HL-60 (cell line): ENCODE results near the gene ASPRV1.

Experiments used
- DNase-seq, 2 experiments: peaks; one replicate each; pipeline ENCODE4 v3.0.0-alpha.2; 2010 to 2020; ENCODE audit warnings: low read depth in 1 of 2, low spot score in 1 of 2
- H3K27ac ChIP-seq: fragments of 250-450 bp; sonication (Bioruptor Pico); replicated peaks from 2 replicates; pipeline ENCODE4 v1.5.1; 2020; ENCODE audit warnings: mild to moderate bottlenecking, moderate library complexity
- H3K27me3 ChIP-seq: fragments of 250-450 bp; sonication (Bioruptor Pico); 2 replicates; pipeline ENCODE4 v1.5.1; 2021; ENCODE audit warnings: mild to moderate bottlenecking, moderate library complexity; ENCODE audit not compliant: insufficient read depth, poor library complexity, severe bottlenecking
- H3K4me3 ChIP-seq: replicated peaks from 2 replicates; pipeline ENCODE4 v1.5.1; 2011; ENCODE audit warnings: mild to moderate bottlenecking, control low read depth, low read length; ENCODE audit not compliant: insufficient read depth
- GABPA ChIP-seq: IDR thresholded peaks from 2 replicates; pipeline ENCODE4 v1.6.1; 2012; ENCODE audit warnings: low read depth
- POLR2AphosphoS5 ChIP-seq: IDR thresholded peaks from 2 replicates; pipeline ENCODE4 v1.6.1; 2012; ENCODE audit warnings: low read depth
- SPI1 ChIP-seq: IDR thresholded peaks from 2 replicates; pipeline ENCODE4 v1.6.1; 2012; ENCODE audit warnings: low read depth, mild to moderate bottlenecking, borderline replicate concordance
- TF ChIP-seq, protein P1 (sequence below): IDR thresholded peaks from one replicate; pipeline ENCODE4 v1.5.1; 2011; ENCODE audit warnings: low read length, control low read depth, inconsistent platforms; ENCODE audit not compliant: insufficient read depth
- TF ChIP-seq, protein P2 (sequence below): IDR thresholded peaks from 2 replicates; pipeline ENCODE4 v1.6.1; 2012; ENCODE audit warnings: low read depth; ENCODE audit not compliant: insufficient replicate concordance

ASPRV1 gene

DNA sequence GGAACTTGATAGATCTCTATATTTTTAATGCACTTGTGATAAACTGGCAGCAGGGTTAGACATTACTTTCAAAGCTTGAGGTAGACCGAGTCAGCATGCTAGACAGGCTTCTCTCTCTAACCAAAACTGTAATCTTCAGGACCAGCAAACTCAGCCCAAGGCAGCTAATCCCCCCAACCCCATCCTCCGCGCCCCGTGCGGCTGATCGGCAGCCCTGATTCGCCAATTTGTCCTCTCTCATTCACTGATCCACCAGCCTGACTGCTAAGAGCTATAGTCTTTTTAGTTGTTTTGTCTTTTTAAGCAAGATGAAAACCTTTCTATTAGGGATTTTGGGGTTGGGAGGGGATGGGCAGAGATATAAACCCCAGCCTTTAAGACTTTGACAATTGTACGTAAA is 20.7 kb downstream of the ASPRV1 start:
- no peak overlapping the region for H3K27ac ChIP-seq
- no peaks in the 10 kb centered on the region for H3K27me3 ChIP-seq
- no peak overlapping the region for H3K4me3 ChIP-seq
- DNase-seq: no peak
- TF ChIP-seq, protein P1, sequence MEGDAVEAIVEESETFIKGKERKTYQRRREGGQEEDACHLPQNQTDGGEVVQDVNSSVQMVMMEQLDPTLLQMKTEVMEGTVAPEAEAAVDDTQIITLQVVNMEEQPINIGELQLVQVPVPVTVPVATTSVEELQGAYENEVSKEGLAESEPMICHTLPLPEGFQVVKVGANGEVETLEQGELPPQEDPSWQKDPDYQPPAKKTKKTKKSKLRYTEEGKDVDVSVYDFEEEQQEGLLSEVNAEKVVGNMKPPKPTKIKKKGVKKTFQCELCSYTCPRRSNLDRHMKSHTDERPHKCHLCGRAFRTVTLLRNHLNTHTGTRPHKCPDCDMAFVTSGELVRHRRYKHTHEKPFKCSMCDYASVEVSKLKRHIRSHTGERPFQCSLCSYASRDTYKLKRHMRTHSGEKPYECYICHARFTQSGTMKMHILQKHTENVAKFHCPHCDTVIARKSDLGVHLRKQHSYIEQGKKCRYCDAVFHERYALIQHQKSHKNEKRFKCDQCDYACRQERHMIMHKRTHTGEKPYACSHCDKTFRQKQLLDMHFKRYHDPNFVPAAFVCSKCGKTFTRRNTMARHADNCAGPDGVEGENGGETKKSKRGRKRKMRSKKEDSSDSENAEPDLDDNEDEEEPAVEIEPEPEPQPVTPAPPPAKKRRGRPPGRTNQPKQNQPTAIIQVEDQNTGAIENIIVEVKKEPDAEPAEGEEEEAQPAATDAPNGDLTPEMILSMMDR: no peak
- TF ChIP-seq SPI1 (no peak), GABPA (no peak)

GRCh38 chr2:69939722-69940121 is 21.7 kb downstream of the ASPRV1 start:
- H3K27ac ChIP-seq: no peak overlapping the region
- no peaks in the 10 kb centered on the region for H3K27me3 ChIP-seq

GRCh38 chr2:69937968-69938367 is 23.5 kb downstream of the ASPRV1 start:
- Histone ChIP-seq H3K27ac (no peak overlapping the region), H3K4me3 (no peak overlapping the region), H3K27me3 (no peaks in the 10 kb centered on the region)
- TF ChIP-seq, protein P1: no peak
- TF ChIP-seq GABPA: no peak
- TF ChIP-seq, protein P2, sequence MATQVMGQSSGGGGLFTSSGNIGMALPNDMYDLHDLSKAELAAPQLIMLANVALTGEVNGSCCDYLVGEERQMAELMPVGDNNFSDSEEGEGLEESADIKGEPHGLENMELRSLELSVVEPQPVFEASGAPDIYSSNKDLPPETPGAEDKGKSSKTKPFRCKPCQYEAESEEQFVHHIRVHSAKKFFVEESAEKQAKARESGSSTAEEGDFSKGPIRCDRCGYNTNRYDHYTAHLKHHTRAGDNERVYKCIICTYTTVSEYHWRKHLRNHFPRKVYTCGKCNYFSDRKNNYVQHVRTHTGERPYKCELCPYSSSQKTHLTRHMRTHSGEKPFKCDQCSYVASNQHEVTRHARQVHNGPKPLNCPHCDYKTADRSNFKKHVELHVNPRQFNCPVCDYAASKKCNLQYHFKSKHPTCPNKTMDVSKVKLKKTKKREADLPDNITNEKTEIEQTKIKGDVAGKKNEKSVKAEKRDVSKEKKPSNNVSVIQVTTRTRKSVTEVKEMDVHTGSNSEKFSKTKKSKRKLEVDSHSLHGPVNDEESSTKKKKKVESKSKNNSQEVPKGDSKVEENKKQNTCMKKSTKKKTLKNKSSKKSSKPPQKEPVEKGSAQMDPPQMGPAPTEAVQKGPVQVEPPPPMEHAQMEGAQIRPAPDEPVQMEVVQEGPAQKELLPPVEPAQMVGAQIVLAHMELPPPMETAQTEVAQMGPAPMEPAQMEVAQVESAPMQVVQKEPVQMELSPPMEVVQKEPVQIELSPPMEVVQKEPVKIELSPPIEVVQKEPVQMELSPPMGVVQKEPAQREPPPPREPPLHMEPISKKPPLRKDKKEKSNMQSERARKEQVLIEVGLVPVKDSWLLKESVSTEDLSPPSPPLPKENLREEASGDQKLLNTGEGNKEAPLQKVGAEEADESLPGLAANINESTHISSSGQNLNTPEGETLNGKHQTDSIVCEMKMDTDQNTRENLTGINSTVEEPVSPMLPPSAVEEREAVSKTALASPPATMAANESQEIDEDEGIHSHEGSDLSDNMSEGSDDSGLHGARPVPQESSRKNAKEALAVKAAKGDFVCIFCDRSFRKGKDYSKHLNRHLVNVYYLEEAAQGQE: no peak
- no peak for TF ChIP-seq SPI1
- no peak for TF ChIP-seq POLR2AphosphoS5
- no peak for DNase-seq

More at GRCh38 chr2:69939722-69940121, 21.7 kb downstream of the ASPRV1 start:
- DNase-seq: no peak
- TF ChIP-seq, protein P2: no peak
- no peak for TF ChIP-seq POLR2AphosphoS5
- TF ChIP-seq, protein P1: no peak
- no peak for TF ChIP-seq SPI1
- TF ChIP-seq GABPA: no peak
- no peak overlapping the region for H3K4me3 ChIP-seq

DNA sequence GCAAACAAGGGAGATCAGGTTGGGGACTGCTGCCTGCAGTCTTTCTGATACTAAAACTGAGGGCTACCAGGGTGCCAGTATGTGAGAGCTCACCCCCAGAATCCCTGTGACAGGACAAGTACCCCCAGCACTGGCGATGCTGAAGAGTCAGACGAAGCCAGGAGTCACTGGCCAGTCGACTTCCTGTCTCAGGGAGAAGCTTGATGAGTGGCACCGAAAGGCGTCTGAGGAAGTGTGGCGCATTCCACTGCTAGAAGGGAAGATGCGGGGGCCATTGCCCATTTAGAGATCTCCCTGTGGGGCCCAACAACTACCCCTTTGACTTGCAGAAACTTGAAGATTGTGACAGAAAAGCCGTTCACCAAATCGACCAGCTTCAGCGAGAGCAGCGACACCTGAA is 24.5 kb downstream of the ASPRV1 start:
- Histone ChIP-seq H3K4me3 (no peak overlapping the region), H3K27ac (no peak overlapping the region), H3K27me3 (no peaks in the 10 kb centered on the region)
- DNase-seq: no peak
- TF ChIP-seq, protein P2: no peak
- no peak for TF ChIP-seq GABPA
- TF ChIP-seq, protein P1: no peak
- no peak for TF ChIP-seq POLR2AphosphoS5
- TF ChIP-seq SPI1: no peak
